Measurements from ENCODE around the gene TRPM4. TPM values are rescaled to one million over a fixed set of nuclear protein-coding genes. Genes with fewer than 3 reads are reported as not detected.

TRPM4 gene
- total RNA-seq, 1 experiment from 2014 or later = 30.0 TPM

DNA sequence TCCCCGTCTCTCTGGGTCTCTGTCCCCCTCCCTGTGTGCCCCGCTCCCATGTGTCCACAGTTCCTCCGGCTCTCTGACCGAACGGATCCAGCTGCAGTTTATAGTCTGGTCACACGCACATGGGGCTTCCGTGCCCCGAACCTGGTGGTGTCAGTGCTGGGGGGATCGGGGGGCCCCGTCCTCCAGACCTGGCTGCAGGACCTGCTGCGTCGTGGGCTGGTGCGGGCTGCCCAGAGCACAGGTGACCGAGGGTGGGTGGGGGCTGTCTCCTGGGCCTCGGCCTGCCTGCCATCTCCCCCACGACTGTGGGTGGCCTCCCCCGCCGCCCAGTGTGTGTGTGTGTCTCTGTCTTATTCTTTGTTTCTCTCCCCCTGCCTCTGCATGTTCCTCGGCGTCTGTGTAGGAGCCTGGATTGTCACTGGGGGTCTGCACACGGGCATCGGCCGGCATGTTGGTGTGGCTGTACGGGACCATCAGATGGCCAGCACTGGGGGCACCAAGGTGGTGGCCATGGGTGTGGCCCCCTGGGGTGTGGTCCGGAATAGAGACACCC, 10.3 kb downstream of the TRPM4 start:
- no peak for ATAC-seq
- Histone ChIP-seq H4K20me1 (ENCODE audit: low read length) (no peaks in the 10 kb centered on the region), H3K4me1 (ENCODE audit: insufficient read depth, low read length) (peaks cover 10% of the 10 kb centered on the region), H3F3A (ENCODE audit: low read length, unreplicated experiment) (no peaks in the 10 kb centered on the region), H3K79me2 (ENCODE audit: low read length) (no peaks in the 10 kb centered on the region), H3K27ac (ENCODE audit: low read length) (no peak overlapping the region), H3K9ac (ENCODE audit: low read length) (no peak overlapping the region), H3K4me2 (ENCODE audit: low read length) (no peak overlapping the region), H3K9me3 (ENCODE audit: low read length) (no peaks in the 10 kb centered on the region), H2AFZ (ENCODE audit: low read length) (no peak overlapping the region), H3K36me3 (ENCODE audit: low read depth, low read length) (peaks cover 18% of the 10 kb centered on the region), H3K4me3 (ENCODE audit: low read length) (no peak overlapping the region), H3K27me3 (ENCODE audit: low read length) (no peaks in the 10 kb centered on the region), H3K9me2 (replicated peaks; ENCODE audit: low read length) (no peaks in the 10 kb centered on the region)
- no TSS peak for BruUV-seq (replicated peaks)
- POLR2A ChIA-PET (ENCODE audit: unreplicated experiment) = no interaction called here
- CTCF ChIA-PET = no interaction called here
- intact Hi-C loops (cut with micrococcal nuclease) = no loop called here
- TF ChIP-seq CTCF (conservative IDR thresholded peaks at IDR 0.05; ENCODE audit: low read depth, low read length) (no peak), EZH2 (IDR thresholded peaks at IDR 0.05; ENCODE audit: low read length, unreplicated experiment) (no peak), EZH2phosphoT487 (IDR thresholded peaks at IDR 0.05; ENCODE audit: borderline replicate concordance, low read length) (no peak)
- DNase-seq = no peak

DNA sequence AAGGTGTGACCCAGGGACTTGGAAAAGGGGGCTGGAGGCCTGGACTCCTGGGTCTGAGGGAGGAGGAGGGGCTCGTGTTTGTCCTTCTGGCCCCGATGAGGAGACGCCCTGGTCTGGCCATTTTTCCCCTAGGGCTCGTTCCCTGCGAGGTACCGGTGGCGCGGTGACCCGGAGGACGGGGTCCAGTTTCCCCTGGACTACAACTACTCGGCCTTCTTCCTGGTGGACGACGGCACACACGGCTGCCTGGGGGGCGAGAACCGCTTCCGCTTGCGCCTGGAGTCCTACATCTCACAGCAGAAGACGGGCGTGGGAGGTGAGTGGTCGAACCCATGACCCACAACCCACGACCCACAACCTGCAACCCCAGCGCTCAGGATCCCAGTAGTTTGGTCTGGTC, 10.8 kb downstream of the TRPM4 start:
- Histone ChIP-seq H3K79me2 (ENCODE audit: low read length) (no peaks in the 10 kb centered on the region), H3K9ac (ENCODE audit: low read length) (no peak overlapping the region), H3F3A (ENCODE audit: low read length, unreplicated experiment) (no peaks in the 10 kb centered on the region), H3K9me3 (ENCODE audit: low read length) (no peaks in the 10 kb centered on the region), H3K4me2 (ENCODE audit: low read length) (no peak overlapping the region), H3K4me3 (ENCODE audit: low read length) (no peak overlapping the region), H3K27me3 (ENCODE audit: low read length) (no peaks in the 10 kb centered on the region), H3K9me2 (replicated peaks; ENCODE audit: low read length) (no peaks in the 10 kb centered on the region), H4K20me1 (ENCODE audit: low read length) (no peaks in the 10 kb centered on the region), H3K36me3 (ENCODE audit: low read depth, low read length) (peaks cover 23% of the 10 kb centered on the region), H2AFZ (ENCODE audit: low read length) (no peak overlapping the region), H3K27ac (ENCODE audit: low read length) (no peak overlapping the region), H3K4me1 (ENCODE audit: insufficient read depth, low read length) (peaks cover 10% of the 10 kb centered on the region)
- CTCF ChIA-PET = no interaction called here
- intact Hi-C loops (cut with micrococcal nuclease) = no loop called here
- TF ChIP-seq CTCF (conservative IDR thresholded peaks at IDR 0.05; ENCODE audit: low read depth, low read length) (no peak), EZH2phosphoT487 (IDR thresholded peaks at IDR 0.05; ENCODE audit: borderline replicate concordance, low read length) (no peak), EZH2 (IDR thresholded peaks at IDR 0.05; ENCODE audit: low read length, unreplicated experiment) (no peak)
- DNase-seq (no peak), ATAC-seq (no peak)
- BruUV-seq (replicated peaks) = no TSS peak
- POLR2A ChIA-PET (ENCODE audit: unreplicated experiment) = no interaction called here

DNA sequence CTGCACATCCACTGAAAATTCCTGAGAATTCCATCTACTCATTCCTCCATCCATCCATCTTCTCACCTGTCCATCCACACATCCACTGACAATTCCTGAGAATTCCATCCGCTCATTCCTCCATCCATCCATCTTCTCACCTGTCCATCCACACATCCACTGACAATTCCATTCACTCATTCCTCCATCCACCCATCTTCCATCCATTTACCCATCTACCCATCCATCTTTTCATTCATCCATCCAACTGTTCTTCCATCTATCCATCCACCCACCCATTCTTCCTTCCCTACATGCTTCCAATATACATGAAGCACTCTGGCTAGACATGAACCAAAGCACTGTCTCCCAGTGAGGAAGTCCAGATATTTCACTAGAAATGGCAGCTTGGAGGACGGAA, 15.6 kb downstream of the TRPM4 start:
- Histone ChIP-seq H3K9me2 (replicated peaks; ENCODE audit: low read length) (no peaks in the 10 kb centered on the region), H3K4me1 (ENCODE audit: insufficient read depth, low read length) (no peaks in the 10 kb centered on the region), H3K9ac (ENCODE audit: low read length) (no peak overlapping the region), H2AFZ (ENCODE audit: low read length) (no peak overlapping the region), H3K27me3 (ENCODE audit: low read length) (no peaks in the 10 kb centered on the region), H3K27ac (ENCODE audit: low read length) (no peak overlapping the region), H3F3A (ENCODE audit: low read length, unreplicated experiment) (no peaks in the 10 kb centered on the region), H3K4me2 (ENCODE audit: low read length) (no peak overlapping the region), H3K9me3 (ENCODE audit: low read length) (no peaks in the 10 kb centered on the region), H3K36me3 (ENCODE audit: low read depth, low read length) (peaks cover 23% of the 10 kb centered on the region), H3K4me3 (ENCODE audit: low read length) (no peak overlapping the region), H4K20me1 (ENCODE audit: low read length) (no peaks in the 10 kb centered on the region), H3K79me2 (ENCODE audit: low read length) (no peaks in the 10 kb centered on the region)
- ChIA-PET POLR2A (ENCODE audit: unreplicated experiment) (no interaction called here), CTCF (no interaction called here)
- ATAC-seq = no peak
- TF ChIP-seq CTCF (conservative IDR thresholded peaks at IDR 0.05; ENCODE audit: low read depth, low read length) = no peak
- no peak for TF ChIP-seq EZH2phosphoT487 (IDR thresholded peaks at IDR 0.05; ENCODE audit: borderline replicate concordance, low read length)
- no peak for TF ChIP-seq EZH2 (IDR thresholded peaks at IDR 0.05; ENCODE audit: low read length, unreplicated experiment)
- DNase-seq = no peak
- intact Hi-C loops (cut with micrococcal nuclease) = no loop called here
- BruUV-seq (replicated peaks) = TSS peak; percentile 20

Data from PC-3 (cell line).